ENCODE data around the gene MXI1.
"Not testable (repeated sequence)": the region's sequence is repeated elsewhere in the genome, so short reads cannot be mapped to it uniquely, and the experiment has no call there.

The MXI1 gene

GRCh38 chr10:110324201-110324804, 116.9 kb downstream of the MXI1 start:
- DNase-seq: no peak

GRCh38 chr10:110324805-110325280, 117.4 kb downstream of the MXI1 start:
- no peak for DNase-seq

GRCh38 chr10:110326351-110327032, 119.1 kb downstream of the MXI1 start:
- DNase-seq: no peak

GRCh38 chr10:110327262-110327914, 120.0 kb downstream of the MXI1 start:
- no peak for DNase-seq

GRCh38 chr10:110330675-110331074, 123.3 kb downstream of the MXI1 start:
- no peak for DNase-seq

GRCh38 chr10:110331226-110331795, 123.9 kb downstream of the MXI1 start:
- not testable (repeated sequence) for DNase-seq

GRCh38 chr10:110334061-110334656, 126.8 kb downstream of the MXI1 start:
- no peak for DNase-seq

GRCh38 chr10:110335314-110336064, 128.1 kb downstream of the MXI1 start:
- DNase-seq: no peak

GRCh38 chr10:110336111-110336721, 128.8 kb downstream of the MXI1 start:
- DNase-seq: peak; percentile 66
